ENCODE data around the gene MB21D2. TPM values are rescaled to one million over a fixed set of nuclear protein-coding genes. Genes with fewer than 3 reads are reported as not detected.
A peak's percentile ranks its signal among the peaks of the same experiment; 100 is the strongest.

MB21D2 gene
- total RNA-seq, 5 donors from 2014 or later (not counting 1 experiment from before 2014, with no cell fraction given) = 4.1 to 7.6 (median 5.5) TPM

- Histone ChIP-seq H3K27ac (ENCODE audit: low read length) (no peak overlapping the region), H3K9me3 (no peaks in the 10 kb centered on the region), H3K4me3 (ENCODE audit: control insufficient read depth in 1 of 2, extremely low read depth in 1 of 2, low read length in 1 of 2) (no peak overlapping the region), H3K27me3 (replicated peaks in 1 of 2; ENCODE audit: control insufficient read depth in 2 of 2, extremely low read depth in 1 of 2, insufficient read depth in 2 of 2, low read length in 1 of 2) (no peaks in the 10 kb centered on the region), H3K36me3 (ENCODE audit: control insufficient read depth in 2 of 2, extremely low read depth in 1 of 2, insufficient read depth in 1 of 2, low read length in 1 of 2) (no peaks in the 10 kb centered on the region), H3K4me1 (ENCODE audit: control insufficient read depth in 1 of 2, extremely low read depth in 1 of 2, insufficient read depth in 2 of 2, low read length in 2 of 2) (no peaks in the 10 kb centered on the region)
- no peak overlapping the region for H3K4me3 Mint-ChIP-seq
- H3K36me3 Mint-ChIP-seq = peaks cover 6% of the 10 kb centered on the region
- ATAC-seq (replicated peaks in 1 of 4) = no peak
- peaks cover 0 to 6% (median 0%) of the 10 kb centered on the region in 3 donors for H3K9me3 Mint-ChIP-seq
- no peaks in the 10 kb centered on the region for H3K27me3 Mint-ChIP-seq
- ChIA-PET POLR2A (no interaction called here), CTCF (no interaction called here)
- H3K27ac Mint-ChIP-seq = no peak overlapping the region
- no CpG with 5 or more reads among the region's 1 CpG for WGBS (ENCODE audit: insufficient coverage)
- peaks cover 6 to 26% (median 10%) of the 10 kb centered on the region in 3 donors for H3K4me1 Mint-ChIP-seq
- DNase-seq = no peak
Measured at GRCh38 chr3:192831801-192832347, 85.8 kb downstream of the MB21D2 start.

DNA sequence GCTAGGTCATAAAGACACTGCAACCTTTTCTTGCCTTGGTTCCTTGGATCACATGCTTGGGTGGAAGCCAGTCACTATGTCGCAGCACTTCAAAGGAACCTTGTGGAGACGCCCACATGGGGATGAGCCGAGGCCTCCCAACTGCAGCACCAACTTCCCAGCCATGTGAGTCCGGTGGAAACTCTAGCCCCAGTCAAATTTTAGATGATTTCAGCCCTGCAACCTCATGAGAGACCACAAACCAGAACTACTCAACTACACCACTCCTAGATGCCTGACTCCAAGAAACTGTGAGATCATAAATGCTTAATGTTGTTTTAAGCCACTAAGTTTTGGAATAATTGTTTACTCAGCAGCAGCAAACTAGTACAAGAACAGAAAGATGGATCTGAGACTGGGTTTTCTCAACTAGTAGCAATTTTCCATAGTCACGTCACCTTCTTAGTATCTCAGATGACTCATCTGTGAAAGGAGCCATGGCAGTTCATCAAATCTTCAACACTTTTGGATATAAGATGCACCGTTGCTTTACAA is 86.5 kb downstream of the MB21D2 start:
- Mint-ChIP-seq H3K9me3 (peaks cover 0 to 6% (median 0%) of the 10 kb centered on the region in 3 donors), H3K36me3 (peaks cover 6% of the 10 kb centered on the region), H3K4me1 (peaks cover 6 to 21% (median 6%) of the 10 kb centered on the region in 3 donors), H3K27ac (peak overlapping the region in 1 of 2 donors; percentile 17), H3K27me3 (no peaks in the 10 kb centered on the region), H3K4me3 (no peak overlapping the region)
- H3K4me1 ChIP-seq (ENCODE audit: control insufficient read depth in 1 of 2, extremely low read depth in 1 of 2, insufficient read depth in 2 of 2, low read length in 2 of 2) = no peaks in the 10 kb centered on the region
- H3K27me3 ChIP-seq (replicated peaks in 1 of 2; ENCODE audit: control insufficient read depth in 2 of 2, extremely low read depth in 1 of 2, insufficient read depth in 2 of 2, low read length in 1 of 2) = no peaks in the 10 kb centered on the region
- H3K27ac ChIP-seq (ENCODE audit: low read length) = no peak overlapping the region
- H3K4me3 ChIP-seq (ENCODE audit: control insufficient read depth in 1 of 2, extremely low read depth in 1 of 2, low read length in 1 of 2) = no peak overlapping the region
- no peaks in the 10 kb centered on the region for H3K36me3 ChIP-seq (ENCODE audit: control insufficient read depth in 2 of 2, extremely low read depth in 1 of 2, insufficient read depth in 1 of 2, low read length in 1 of 2)
- ATAC-seq (replicated peaks in 1 of 4) (no peak), DNase-seq (no peak)
- POLR2A ChIA-PET = no interaction called here
- CTCF ChIA-PET = no interaction called here
- H3K9me3 ChIP-seq = no peaks in the 10 kb centered on the region
- WGBS (ENCODE audit: insufficient coverage) = 80% methylated on average over 5 of the region's 6 CpGs

- Histone ChIP-seq H3K27ac (ENCODE audit: low read length) (no peak overlapping the region), H3K4me3 (ENCODE audit: control insufficient read depth in 1 of 2, extremely low read depth in 1 of 2, low read length in 1 of 2) (no peak overlapping the region), H3K27me3 (replicated peaks in 1 of 2; ENCODE audit: control insufficient read depth in 2 of 2, extremely low read depth in 1 of 2, insufficient read depth in 2 of 2, low read length in 1 of 2) (no peaks in the 10 kb centered on the region), H3K4me1 (ENCODE audit: control insufficient read depth in 1 of 2, extremely low read depth in 1 of 2, insufficient read depth in 2 of 2, low read length in 2 of 2) (no peaks in the 10 kb centered on the region), H3K9me3 (no peaks in the 10 kb centered on the region), H3K36me3 (ENCODE audit: control insufficient read depth in 2 of 2, extremely low read depth in 1 of 2, insufficient read depth in 1 of 2, low read length in 1 of 2) (no peaks in the 10 kb centered on the region)
- H3K4me3 Mint-ChIP-seq = no peak overlapping the region
- ATAC-seq (replicated peaks in 1 of 4) = no peak
- peaks cover 0 to 6% (median 0%) of the 10 kb centered on the region in 3 donors for H3K9me3 Mint-ChIP-seq
- peaks cover 0 to 16% (median 2%) of the 10 kb centered on the region in 3 donors for H3K4me1 Mint-ChIP-seq
- ChIA-PET CTCF (no interaction called here), POLR2A (no interaction called here)
- H3K27ac Mint-ChIP-seq = no peak overlapping the region
- no peak for DNase-seq
- WGBS (ENCODE audit: insufficient coverage) = 77% methylated on average over 4 of the region's 7 CpGs
- H3K36me3 Mint-ChIP-seq = peaks cover 4% of the 10 kb centered on the region
- no peaks in the 10 kb centered on the region for H3K27me3 Mint-ChIP-seq
Measured at GRCh38 chr3:192830291-192831110, 87.2 kb downstream of the MB21D2 start.

GRCh38 chr3:192827863-192828594 is 89.6 kb downstream of the MB21D2 start:
- Mint-ChIP-seq H3K36me3 (peaks cover 3% of the 10 kb centered on the region), H3K4me3 (no peak overlapping the region), H3K27ac (no peak overlapping the region), H3K9me3 (peaks cover 0 to 6% (median 0%) of the 10 kb centered on the region in 3 donors), H3K4me1 (peaks cover 0 to 8% (median 2%) of the 10 kb centered on the region in 3 donors), H3K27me3 (no peaks in the 10 kb centered on the region)
- no peaks in the 10 kb centered on the region for H3K36me3 ChIP-seq (ENCODE audit: control insufficient read depth in 2 of 2, extremely low read depth in 1 of 2, insufficient read depth in 1 of 2, low read length in 1 of 2)
- H3K4me3 ChIP-seq (ENCODE audit: control insufficient read depth in 1 of 2, extremely low read depth in 1 of 2, low read length in 1 of 2) = no peak overlapping the region
- no peaks in the 10 kb centered on the region for H3K27me3 ChIP-seq (replicated peaks in 1 of 2; ENCODE audit: control insufficient read depth in 2 of 2, extremely low read depth in 1 of 2, insufficient read depth in 2 of 2, low read length in 1 of 2)
- CTCF ChIA-PET = no interaction called here
- DNase-seq (no peak), ATAC-seq (replicated peaks in 1 of 4) (no peak)
- POLR2A ChIA-PET = no interaction called here
- WGBS (ENCODE audit: insufficient coverage) = no CpG with 5 or more reads among the region's 7 CpGs
- no peaks in the 10 kb centered on the region for H3K4me1 ChIP-seq (ENCODE audit: control insufficient read depth in 1 of 2, extremely low read depth in 1 of 2, insufficient read depth in 2 of 2, low read length in 2 of 2)
- no peaks in the 10 kb centered on the region for H3K9me3 ChIP-seq
- no peak overlapping the region for H3K27ac ChIP-seq (ENCODE audit: low read length)

DNA sequence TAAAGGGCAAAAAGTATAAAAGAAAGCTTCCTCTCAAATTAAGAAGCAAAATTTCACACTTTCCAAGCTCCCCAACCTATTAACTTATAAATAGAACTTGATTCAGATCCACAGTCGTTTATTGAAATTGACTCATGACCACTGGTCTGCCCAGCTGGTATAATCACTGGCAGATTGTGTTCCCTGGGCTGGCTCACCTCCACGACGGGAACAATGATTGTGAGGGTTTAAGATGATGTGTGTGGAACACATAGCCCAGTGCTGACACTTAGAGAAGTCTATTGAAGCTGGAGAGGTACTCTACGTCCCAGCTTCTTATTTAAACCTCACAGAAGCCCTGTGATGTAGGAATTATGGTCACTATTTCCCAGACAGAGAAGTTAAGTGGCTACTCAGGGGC is 90.4 kb downstream of the MB21D2 start:
- no peaks in the 10 kb centered on the region for H3K27me3 ChIP-seq (replicated peaks in 1 of 2; ENCODE audit: control insufficient read depth in 2 of 2, extremely low read depth in 1 of 2, insufficient read depth in 2 of 2, low read length in 1 of 2)
- Mint-ChIP-seq H3K27ac (no peak overlapping the region), H3K4me3 (no peak overlapping the region), H3K27me3 (no peaks in the 10 kb centered on the region), H3K9me3 (peaks cover 0 to 6% (median 0%) of the 10 kb centered on the region in 3 donors), H3K4me1 (peaks cover 0 to 7% (median 2%) of the 10 kb centered on the region in 3 donors), H3K36me3 (peaks cover 3% of the 10 kb centered on the region)
- DNase-seq (no peak), ATAC-seq (replicated peaks in 1 of 4) (no peak)
- H3K9me3 ChIP-seq = no peaks in the 10 kb centered on the region
- POLR2A ChIA-PET = no interaction called here
- 80% methylated on average over 2 of the region's 4 CpGs for WGBS (ENCODE audit: insufficient coverage)
- CTCF ChIA-PET = interaction anchor here in 1 of 2 donors (0.6 kb wide), 1 partner anchor 11 kb away, joined by 3 read pairs; no protein-coding TSS in a partner anchor
- H3K4me1 ChIP-seq (ENCODE audit: control insufficient read depth in 1 of 2, extremely low read depth in 1 of 2, insufficient read depth in 2 of 2, low read length in 2 of 2) = no peaks in the 10 kb centered on the region
- H3K36me3 ChIP-seq (ENCODE audit: control insufficient read depth in 2 of 2, extremely low read depth in 1 of 2, insufficient read depth in 1 of 2, low read length in 1 of 2) = no peaks in the 10 kb centered on the region
- H3K4me3 ChIP-seq (ENCODE audit: control insufficient read depth in 1 of 2, extremely low read depth in 1 of 2, low read length in 1 of 2) = no peak overlapping the region
- H3K27ac ChIP-seq (ENCODE audit: low read length) = no peak overlapping the region
